A549 treated with Hydrocortisone at 1 μM for 4 hours (cell line): Measurements from ENCODE around the gene PITX1. TPM values are rescaled to one million over a fixed set of nuclear protein-coding genes. Genes with fewer than 3 reads are reported as not detected.

Experiments used
- total RNA-seq: library from RNA; stranded (reverse); fragments of 200-300 nt; extraction: Qiagen RNA extraction; gene quantifications from 5 replicates; pipeline ENCODE4 v1.2.3, GENCODE V29; 2022

The PITX1 gene
- total RNA-seq: 24.2 to 31.4 TPM (median 28.5 TPM) in 5 replicates

DNA sequence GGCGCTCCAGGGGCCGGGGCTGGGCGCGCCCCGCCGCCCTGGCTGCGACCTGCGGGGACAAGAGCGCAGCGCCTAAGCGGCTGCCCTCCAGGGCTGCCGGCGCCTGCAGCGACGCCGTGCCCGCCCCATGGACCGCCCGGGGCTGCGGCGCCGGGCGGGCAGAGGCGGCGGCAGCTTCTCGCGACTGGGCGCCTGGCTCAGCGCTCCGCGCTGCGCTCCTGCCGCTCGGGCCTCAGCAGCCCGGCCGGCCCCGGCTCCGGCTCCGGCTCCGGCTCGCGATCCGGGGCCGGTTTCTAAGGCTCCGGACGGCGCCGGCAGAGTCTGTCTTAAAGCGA lies at the start of gene PITX1:
PITX1 (minus strand) TSS at position 328 of the 335 bp plus-strand sequence. CDS start 347 bp downstream, outside the sequence.

Other genes starting within 250 kb of the PITX1 start
- 17.3 to 23.8 TPM (median 22.6 TPM) in 5 replicates for gene C5orf24, start 188.3 kb downstream of the PITX1 start, total RNA-seq
- gene TXNDC15, start 159.9 kb downstream of the PITX1 start, total RNA-seq: 46.4 to 64.4 TPM (median 50.1 TPM) in 5 replicates
- 10.2 to 11.9 TPM (median 11.5 TPM) in 5 replicates for gene PCBD2, start 129.1 kb downstream of the PITX1 start, total RNA-seq
- gene CATSPER3, start 66.3 kb downstream of the PITX1 start, total RNA-seq: 0.22 to 0.56 TPM (median 0.34 TPM) in 5 replicates